Liver (tissue), 9 donors: ENCODE measurements around the gene ATCAY. TPM values are rescaled to one million over a fixed set of nuclear protein-coding genes. Genes with fewer than 3 reads are reported as not detected.

Experiments used
- DNase-seq: peaks from one replicate; pipeline ENCODE4 v3.0.0-alpha.2; 2017; ENCODE audit warnings: low spot score
- H3K27ac ChIP-seq, 2 donors: one replicate each; pipeline ENCODE4 v1.7.0; 2013; ENCODE audit warnings: inconsistent platforms in 2 of 2, low read length in 2 of 2, control low read depth in 1 of 2, low read depth in 1 of 2, mild to moderate bottlenecking in 1 of 2
- H3K27me3 ChIP-seq, 4 donors: one replicate each; pipeline versions ENCODE4 v1.6.1 to v1.7.0; 2013; ENCODE audit warnings: low read length in 3 of 4, inconsistent platforms in 1 of 4, mild to moderate bottlenecking in 1 of 4, moderate library complexity in 1 of 4; ENCODE audit not compliant: control insufficient read depth in 4 of 4, insufficient read depth in 4 of 4
- H3K36me3 ChIP-seq, 4 donors: one replicate each; pipeline versions ENCODE4 v1.6.1 to v1.7.0; 2013; ENCODE audit warnings: low read length in 3 of 4, mild to moderate bottlenecking in 3 of 4, low read depth in 1 of 4, moderate library complexity in 1 of 4; ENCODE audit not compliant: control insufficient read depth in 4 of 4, insufficient read depth in 3 of 4
- H3K4me1 ChIP-seq, 4 donors: one replicate each; pipeline versions ENCODE4 v1.6.1 to v1.7.0; 2013; ENCODE audit warnings: low read length in 3 of 4, mild to moderate bottlenecking in 3 of 4, moderate library complexity in 1 of 4; ENCODE audit not compliant: control insufficient read depth in 4 of 4, insufficient read depth in 4 of 4
- H3K4me3 ChIP-seq, 3 donors: one replicate each; pipeline versions ENCODE4 v1.6.1 to v1.7.0; 2013; ENCODE audit warnings: low read length in 3 of 3, control low read depth in 1 of 3, low read depth in 1 of 3, mild to moderate bottlenecking in 1 of 3
- H3K9ac ChIP-seq, 2 donors: one replicate each; pipeline ENCODE4 v1.7.0; 2013; ENCODE audit warnings: low read length in 2 of 2, mild to moderate bottlenecking in 2 of 2, moderate library complexity in 2 of 2, control low read depth in 1 of 2, low read depth in 1 of 2
- H3K9me3 ChIP-seq, 4 donors: one replicate each; pipeline versions ENCODE4 v1.6.1 to v1.7.0; 2013; ENCODE audit warnings: low read length in 3 of 4; ENCODE audit not compliant: control insufficient read depth in 4 of 4
- EGR1 ChIP-seq, 2 donors: IDR thresholded peaks; 2 replicates each; pipeline ENCODE4 v1.6.1; 2016 to 2018; ENCODE audit warnings: antibody characterized with exemption in 2 of 2, low read depth in 2 of 2
- FOXA1 ChIP-seq: IDR thresholded peaks from 2 replicates; pipeline ENCODE4 v1.6.1; 2016; ENCODE audit warnings: antibody characterized with exemption
- FOXA2 ChIP-seq: IDR thresholded peaks from 2 replicates; pipeline ENCODE4 v1.6.1; 2016; ENCODE audit warnings: antibody characterized with exemption
- GABPA ChIP-seq, 2 donors: IDR thresholded peaks in 1 of 2; conservative IDR thresholded peaks in 1 of 2; 2 replicates each; pipeline ENCODE4 v1.6.1; 2016; ENCODE audit warnings: antibody characterized with exemption in 2 of 2, mild to moderate bottlenecking in 1 of 2, moderate library complexity in 1 of 2
- HNF4A ChIP-seq, 2 donors: conservative IDR thresholded peaks; 2 replicates each; pipeline ENCODE4 v1.6.1; 2016; ENCODE audit warnings: antibody characterized with exemption in 2 of 2, mild to moderate bottlenecking in 2 of 2
- HNF4G ChIP-seq: IDR thresholded peaks from 2 replicates; pipeline ENCODE4 v1.6.1; 2016; ENCODE audit warnings: antibody characterized with exemption
- JUND ChIP-seq, 2 donors: IDR thresholded peaks; 2 replicates each; pipeline ENCODE4 v1.6.1; 2016; ENCODE audit warnings: antibody characterized with exemption in 2 of 2
- NR2F2 ChIP-seq: IDR thresholded peaks from 2 replicates; pipeline ENCODE4 v1.6.1; 2016; ENCODE audit warnings: antibody characterized with exemption
- RAD21 ChIP-seq, 2 donors: IDR thresholded peaks; 2 replicates each; pipeline ENCODE4 v1.6.1; 2016; ENCODE audit warnings: antibody characterized with exemption in 2 of 2, mild to moderate bottlenecking in 2 of 2
- RXRA ChIP-seq, 2 donors: IDR thresholded peaks; 2 replicates each; pipeline ENCODE4 v1.6.1; 2017 to 2018; ENCODE audit warnings: antibody characterized with exemption in 2 of 2, mild to moderate bottlenecking in 1 of 2
- SP1 ChIP-seq: IDR thresholded peaks from 2 replicates; pipeline ENCODE4 v1.6.1; 2018; ENCODE audit warnings: antibody characterized with exemption, mild to moderate bottlenecking
- TAF1 ChIP-seq: conservative IDR thresholded peaks from 2 replicates; pipeline ENCODE4 v1.6.1; 2016; ENCODE audit warnings: antibody characterized with exemption, mild to moderate bottlenecking
- YY1 ChIP-seq: IDR thresholded peaks from 2 replicates; pipeline ENCODE4 v1.6.1; 2016; ENCODE audit warnings: antibody characterized with exemption, mild to moderate bottlenecking
- WGBS: extraction: QIAGEN DNeasy Blood & Tissue Kit; methylation state at CpG from one replicate; pipeline ENCODE4 v1.1.7; 2013; 5-methylcytosine and 5-hydroxymethylcytosine counted together
- polyA plus RNA-seq, 2 donors: library from polyadenylated mRNA; stranded (reverse) in 1 of 2; unstranded in 1 of 2; fragments of 200-250 nt in 1 of 2; fragments of >200 nt in 1 of 2; fragmentation: Nextera tagmentation in 1 of 2; extraction: Ambion mirVana in 1 of 2; gene quantifications; one replicate each; pipeline versions ENCODE4 v1.2.1 to v1.2.3, GENCODE V29; 2013 to 2015
- total RNA-seq, 2 donors: library from RNA; depleted of rRNA; stranded (reverse); fragments of >200 nt; gene quantifications; one replicate each; pipeline ENCODE4 v1.2.3, GENCODE V29; 2014
- TF ChIP-seq, protein P1 (sequence below): IDR thresholded peaks from 2 replicates; pipeline ENCODE4 v1.6.1; 2016; ENCODE audit warnings: antibody characterized with exemption
- TF ChIP-seq, protein P2 (sequence below): IDR thresholded peaks from 2 replicates; pipeline ENCODE4 v1.6.1; 2016; ENCODE audit warnings: antibody characterized with exemption, mild to moderate bottlenecking
- TF ChIP-seq, protein P3 (sequence below): fragments of 150-350 bp; IDR thresholded peaks from 2 replicates; pipeline ENCODE4 v1.5.1; 2017; ENCODE audit warnings: improper control_type of control experiment, low read depth, low read length; ENCODE audit not compliant: missing input control
- TF ChIP-seq, protein P4 (sequence below): IDR thresholded peaks from 2 replicates; pipeline ENCODE4 v1.6.1; 2016; ENCODE audit warnings: antibody characterized with exemption
- donor health status: healthy.
- donor health status: healthy.
- donor health status: healthy.
- donor health status: healthy.
- donor health status: healthy.

ATCAY gene
- total and polyA plus RNA-seq, 4 donors, result not detected

DNA sequence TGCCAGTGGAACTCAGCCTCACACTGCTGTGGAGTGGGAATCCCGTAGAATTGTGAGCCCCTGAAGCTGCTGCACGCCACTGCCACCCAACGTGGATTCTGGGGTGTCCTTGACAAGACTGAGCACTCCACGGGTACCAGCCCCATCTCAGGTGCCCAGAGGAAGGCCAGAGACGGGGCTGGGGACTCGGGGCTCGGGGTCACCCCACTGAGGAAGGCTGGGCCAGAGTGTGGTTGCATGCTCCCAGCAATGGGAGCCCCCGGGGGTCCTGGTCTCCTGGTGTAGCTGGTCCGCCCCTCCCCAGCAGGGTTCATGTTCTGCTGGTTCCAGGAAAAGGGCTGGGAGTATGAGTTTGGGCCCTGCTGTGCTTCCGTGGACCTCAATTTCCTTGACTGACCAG lies 75.2 kb downstream of the ATCAY start (continued):
- TF ChIP-seq, protein P1, sequence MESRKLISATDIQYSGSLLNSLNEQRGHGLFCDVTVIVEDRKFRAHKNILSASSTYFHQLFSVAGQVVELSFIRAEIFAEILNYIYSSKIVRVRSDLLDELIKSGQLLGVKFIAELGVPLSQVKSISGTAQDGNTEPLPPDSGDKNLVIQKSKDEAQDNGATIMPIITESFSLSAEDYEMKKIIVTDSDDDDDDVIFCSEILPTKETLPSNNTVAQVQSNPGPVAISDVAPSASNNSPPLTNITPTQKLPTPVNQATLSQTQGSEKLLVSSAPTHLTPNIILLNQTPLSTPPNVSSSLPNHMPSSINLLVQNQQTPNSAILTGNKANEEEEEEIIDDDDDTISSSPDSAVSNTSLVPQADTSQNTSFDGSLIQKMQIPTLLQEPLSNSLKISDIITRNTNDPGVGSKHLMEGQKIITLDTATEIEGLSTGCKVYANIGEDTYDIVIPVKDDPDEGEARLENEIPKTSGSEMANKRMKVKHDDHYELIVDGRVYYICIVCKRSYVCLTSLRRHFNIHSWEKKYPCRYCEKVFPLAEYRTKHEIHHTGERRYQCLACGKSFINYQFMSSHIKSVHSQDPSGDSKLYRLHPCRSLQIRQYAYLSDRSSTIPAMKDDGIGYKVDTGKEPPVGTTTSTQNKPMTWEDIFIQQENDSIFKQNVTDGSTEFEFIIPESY, result no peak
- TF ChIP-seq TAF1, result no peak

DNA sequence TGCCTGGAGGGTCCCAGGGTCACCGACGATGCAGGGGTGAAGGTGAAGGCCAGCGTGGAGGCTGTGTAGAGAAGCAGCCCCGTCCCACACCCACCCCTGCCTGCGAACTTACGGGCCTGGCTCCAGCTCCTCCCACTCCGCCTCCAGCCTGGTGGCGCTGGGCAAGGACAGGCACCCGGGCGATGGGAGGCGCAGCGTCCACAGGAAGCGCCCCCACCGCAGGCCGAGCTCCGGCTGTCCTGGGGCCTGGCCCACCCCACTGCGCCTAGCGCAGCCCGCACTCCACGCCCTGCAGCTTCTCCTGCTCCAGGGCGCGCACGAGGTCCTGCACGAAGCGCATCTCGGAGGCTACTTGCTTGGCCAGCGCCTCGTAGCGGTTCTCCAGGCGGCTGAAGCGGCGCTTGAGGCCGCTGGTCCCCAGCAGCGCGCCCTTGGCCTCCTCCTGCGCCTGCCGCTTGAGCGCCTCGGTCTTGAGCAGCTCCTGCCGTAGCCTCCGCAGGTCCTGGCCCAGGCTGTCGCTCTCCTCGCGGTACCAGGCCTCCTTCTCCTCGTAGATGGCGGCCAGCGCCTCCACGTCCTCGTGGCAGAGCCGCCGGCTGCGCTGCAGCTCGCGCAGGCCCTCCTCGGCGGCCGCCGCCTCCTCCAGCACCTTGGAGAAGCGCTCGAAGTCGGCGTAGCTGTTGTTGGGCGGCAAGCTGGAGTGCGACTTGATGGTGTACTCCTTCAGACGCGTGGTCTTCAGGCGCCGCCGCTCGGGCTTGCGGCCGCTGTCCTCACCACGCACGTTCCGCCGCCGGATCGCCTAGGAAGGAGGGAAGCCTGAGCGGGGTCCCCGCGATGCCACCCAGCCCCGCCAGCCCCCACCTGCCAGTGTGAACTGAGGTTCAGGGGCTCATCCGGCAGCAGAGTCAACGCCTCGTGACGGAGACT lies 78.6 kb downstream of the ATCAY start:
- Histone ChIP-seq H3K36me3 (peaks cover 6 to 58% (median 39%) of the 10 kb centered on the region in 4 donors), H3K9me3 (no peaks in the 10 kb centered on the region), H3K9ac (no peak overlapping the region), H3K27me3 (no peaks in the 10 kb centered on the region), H3K4me3 (no peak overlapping the region), H3K4me1 (no peaks in the 10 kb centered on the region), H3K27ac (no peak overlapping the region)
- DNase-seq, result no peak
- TF ChIP-seq, protein P1, result no peak
- TF ChIP-seq HNF4G (no peak), NR2F2 (no peak), HNF4A (conservative IDR thresholded peaks at IDR 0.05) (no peak), EGR1 (IDR thresholded peaks at IDR 0.05; ENCODE audit: low read depth in 2 of 2) (no peak), GABPA (IDR thresholded peaks at IDR 0.05 in 1 of 2, conservative IDR thresholded peaks at IDR 0.05 in 1 of 2) (no peak), FOXA2 (no peak), RXRA (IDR thresholded peaks at IDR 0.05) (no peak), SP1 (no peak), TAF1 (no peak), YY1 (no peak), JUND (IDR thresholded peaks at IDR 0.05) (no peak), RAD21 (IDR thresholded peaks at IDR 0.05) (no peak), FOXA1 (no peak)
- TF ChIP-seq, protein P2, sequence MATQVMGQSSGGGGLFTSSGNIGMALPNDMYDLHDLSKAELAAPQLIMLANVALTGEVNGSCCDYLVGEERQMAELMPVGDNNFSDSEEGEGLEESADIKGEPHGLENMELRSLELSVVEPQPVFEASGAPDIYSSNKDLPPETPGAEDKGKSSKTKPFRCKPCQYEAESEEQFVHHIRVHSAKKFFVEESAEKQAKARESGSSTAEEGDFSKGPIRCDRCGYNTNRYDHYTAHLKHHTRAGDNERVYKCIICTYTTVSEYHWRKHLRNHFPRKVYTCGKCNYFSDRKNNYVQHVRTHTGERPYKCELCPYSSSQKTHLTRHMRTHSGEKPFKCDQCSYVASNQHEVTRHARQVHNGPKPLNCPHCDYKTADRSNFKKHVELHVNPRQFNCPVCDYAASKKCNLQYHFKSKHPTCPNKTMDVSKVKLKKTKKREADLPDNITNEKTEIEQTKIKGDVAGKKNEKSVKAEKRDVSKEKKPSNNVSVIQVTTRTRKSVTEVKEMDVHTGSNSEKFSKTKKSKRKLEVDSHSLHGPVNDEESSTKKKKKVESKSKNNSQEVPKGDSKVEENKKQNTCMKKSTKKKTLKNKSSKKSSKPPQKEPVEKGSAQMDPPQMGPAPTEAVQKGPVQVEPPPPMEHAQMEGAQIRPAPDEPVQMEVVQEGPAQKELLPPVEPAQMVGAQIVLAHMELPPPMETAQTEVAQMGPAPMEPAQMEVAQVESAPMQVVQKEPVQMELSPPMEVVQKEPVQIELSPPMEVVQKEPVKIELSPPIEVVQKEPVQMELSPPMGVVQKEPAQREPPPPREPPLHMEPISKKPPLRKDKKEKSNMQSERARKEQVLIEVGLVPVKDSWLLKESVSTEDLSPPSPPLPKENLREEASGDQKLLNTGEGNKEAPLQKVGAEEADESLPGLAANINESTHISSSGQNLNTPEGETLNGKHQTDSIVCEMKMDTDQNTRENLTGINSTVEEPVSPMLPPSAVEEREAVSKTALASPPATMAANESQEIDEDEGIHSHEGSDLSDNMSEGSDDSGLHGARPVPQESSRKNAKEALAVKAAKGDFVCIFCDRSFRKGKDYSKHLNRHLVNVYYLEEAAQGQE, result no peak
- TF ChIP-seq, protein P3, sequence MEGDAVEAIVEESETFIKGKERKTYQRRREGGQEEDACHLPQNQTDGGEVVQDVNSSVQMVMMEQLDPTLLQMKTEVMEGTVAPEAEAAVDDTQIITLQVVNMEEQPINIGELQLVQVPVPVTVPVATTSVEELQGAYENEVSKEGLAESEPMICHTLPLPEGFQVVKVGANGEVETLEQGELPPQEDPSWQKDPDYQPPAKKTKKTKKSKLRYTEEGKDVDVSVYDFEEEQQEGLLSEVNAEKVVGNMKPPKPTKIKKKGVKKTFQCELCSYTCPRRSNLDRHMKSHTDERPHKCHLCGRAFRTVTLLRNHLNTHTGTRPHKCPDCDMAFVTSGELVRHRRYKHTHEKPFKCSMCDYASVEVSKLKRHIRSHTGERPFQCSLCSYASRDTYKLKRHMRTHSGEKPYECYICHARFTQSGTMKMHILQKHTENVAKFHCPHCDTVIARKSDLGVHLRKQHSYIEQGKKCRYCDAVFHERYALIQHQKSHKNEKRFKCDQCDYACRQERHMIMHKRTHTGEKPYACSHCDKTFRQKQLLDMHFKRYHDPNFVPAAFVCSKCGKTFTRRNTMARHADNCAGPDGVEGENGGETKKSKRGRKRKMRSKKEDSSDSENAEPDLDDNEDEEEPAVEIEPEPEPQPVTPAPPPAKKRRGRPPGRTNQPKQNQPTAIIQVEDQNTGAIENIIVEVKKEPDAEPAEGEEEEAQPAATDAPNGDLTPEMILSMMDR, result no peak
- TF ChIP-seq, protein P4, sequence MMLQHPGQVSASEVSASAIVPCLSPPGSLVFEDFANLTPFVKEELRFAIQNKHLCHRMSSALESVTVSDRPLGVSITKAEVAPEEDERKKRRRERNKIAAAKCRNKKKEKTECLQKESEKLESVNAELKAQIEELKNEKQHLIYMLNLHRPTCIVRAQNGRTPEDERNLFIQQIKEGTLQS, result no peak
- 98% methylated on average over 86 of the region's 86 CpGs for WGBS
